H1 (cell line): ENCODE results near the gene MACROD1. TPM values are rescaled to one million over a fixed set of nuclear protein-coding genes. Genes with fewer than 3 reads are reported as not detected.

ENCODE experiments used
- CTCF ChIA-PET: fragments of 300-600 bp; sonication (Branson Sonifier 250); formaldehyde crosslinking; loops from one replicate; lab custom pipeline; 2021; ENCODE audit not compliant: partially characterized antibody; lab: Charles Lee
- POLR2A ChIA-PET: fragments of 300-600 bp; sonication (Branson Sonifier 250); formaldehyde crosslinking; loops from one replicate; lab custom pipeline; 2021; ENCODE audit warnings: inconsistent platforms; ENCODE audit not compliant: partially characterized antibody; lab: Charles Lee
- DNase-seq, 2 experiments: peaks; one replicate each; pipeline versions ENCODE4 v3.0.0 to v3.0.0-alpha.2; 2010 to 2022; ENCODE audit warnings: low spot score in 2 of 2, low read depth in 1 of 2, mixed read lengths in 1 of 2
- FAIRE-seq: peaks from 2 replicates; lab custom pipeline; 2011; peaks lifted over from hg19 to GRCh38; lab: Jason Lieb, UNC
- H2AFZ ChIP-seq: 2 replicates; pipeline ENCODE4 v1.8.1; 2012; ENCODE audit warnings: low read length, inconsistent platforms
- H2AK5ac ChIP-seq: 2 replicates; pipeline ENCODE4 v1.6.1; 2013; ENCODE audit warnings: low read depth, low read length
- H2BK120ac ChIP-seq: replicated peaks from 2 replicates; pipeline ENCODE3; 2013; ENCODE audit warnings: low read depth, low read length, inconsistent platforms
- H2BK12ac ChIP-seq: 2 replicates; pipeline ENCODE4 v1.6.1; 2013; ENCODE audit warnings: low read depth, low read length
- H2BK15ac ChIP-seq: 2 replicates; pipeline ENCODE4 v1.6.1; 2013; ENCODE audit warnings: low read length
- H2BK20ac ChIP-seq: 2 replicates; pipeline ENCODE4 v1.6.1; 2013; ENCODE audit warnings: low read length
- H2BK5ac ChIP-seq: 2 replicates; pipeline ENCODE4 v1.6.1; 2013; ENCODE audit warnings: low read depth, low read length
- H3K14ac ChIP-seq: 2 replicates; pipeline ENCODE4 v1.6.1; 2013; ENCODE audit warnings: inconsistent platforms; ENCODE audit not compliant: insufficient read length
- H3K18ac ChIP-seq: 2 replicates; pipeline ENCODE4 v1.6.1; 2013; ENCODE audit warnings: low read length; ENCODE audit errors: extremely low read depth
- H3K23ac ChIP-seq: 2 replicates; pipeline ENCODE4 v1.6.1; 2013; ENCODE audit warnings: inconsistent platforms; ENCODE audit not compliant: insufficient read length
- H3K23me2 ChIP-seq: 2 replicates; pipeline ENCODE4 v1.6.1; 2013; ENCODE audit warnings: low read depth, low read length
- H3K27ac ChIP-seq: 2 replicates; pipeline ENCODE4 v1.6.1; 2011; ENCODE audit warnings: low read depth, low read length, inconsistent platforms
- H3K27me3 ChIP-seq, 4 experiments: replicated peaks in 1 of 4; 1 replicate in 1 of 4; 2 replicates in 3 of 4; pipeline versions ENCODE4 v1.6.1 to v1.8.1; 2011 to 2013; ENCODE audit warnings: low read length in 3 of 4, mild to moderate bottlenecking in 3 of 4, inconsistent platforms in 2 of 4, mixed read lengths in 2 of 4, moderate library complexity in 1 of 4; ENCODE audit not compliant: control insufficient read depth in 3 of 4, insufficient read depth in 3 of 4; ENCODE audit errors: extremely low read depth in 1 of 4
- H3K36me3 ChIP-seq, 4 experiments: 2 replicates each; pipeline versions ENCODE4 v1.6.1 to v1.8.1; 2011 to 2013; ENCODE audit warnings: mild to moderate bottlenecking in 4 of 4, low read length in 3 of 4, moderate library complexity in 2 of 4, control low read depth in 1 of 4, inconsistent platforms in 1 of 4; ENCODE audit not compliant: insufficient read depth in 4 of 4, control insufficient read depth in 2 of 4
- H3K4ac ChIP-seq: replicated peaks from 2 replicates; pipeline ENCODE3; 2013; ENCODE audit warnings: low read length, low read depth, mixed read lengths, inconsistent platforms; ENCODE audit not compliant: insufficient read length
- H3K4me1 ChIP-seq, 4 experiments: replicated peaks in 1 of 4; 1 replicate in 1 of 4; 2 replicates in 3 of 4; pipeline versions ENCODE4 v1.6.1 to v1.8.1; 2011 to 2013; ENCODE audit warnings: low read length in 3 of 4, inconsistent platforms in 2 of 4, mixed read lengths in 1 of 4; ENCODE audit not compliant: insufficient read depth in 4 of 4, control insufficient read depth in 3 of 4
- H3K4me2 ChIP-seq, 2 experiments: 2 replicates each; pipeline versions ENCODE4 v1.6.1 to v1.8.1; 2011 to 2013; ENCODE audit warnings: low read depth in 2 of 2, low read length in 2 of 2, control low read depth in 1 of 2, inconsistent platforms in 1 of 2, mild to moderate bottlenecking in 1 of 2; ENCODE audit not compliant: insufficient read depth in 1 of 2
- H3K4me3 ChIP-seq, 4 experiments: fragments of 200-600, 300-600 bp in 1 of 4; sonication (generic), shearing (Covaris generic), sonication (Bioruptor Twin) in 1 of 4; 2 replicates each; pipeline versions ENCODE4 v1.5.1 to v1.8.1; 2011 to 2016; ENCODE audit warnings: low read length in 4 of 4, low read depth in 3 of 4, control low read depth in 2 of 4, inconsistent platforms in 2 of 4, mild to moderate bottlenecking in 2 of 4, mixed read lengths in 1 of 4, moderate library complexity in 1 of 4; ENCODE audit not compliant: insufficient read depth in 2 of 4; ENCODE audit errors: extremely low read depth in 1 of 4
- H3K56ac ChIP-seq: replicated peaks from 2 replicates; pipeline ENCODE3; 2013; ENCODE audit warnings: low read depth, mild to moderate bottlenecking, mixed read lengths, low read length, inconsistent platforms; ENCODE audit not compliant: insufficient read length
- H3K79me1 ChIP-seq: 2 replicates; pipeline ENCODE4 v1.6.1; 2013; ENCODE audit warnings: low read depth, low read length, control low read depth
- H3K79me2 ChIP-seq, 2 experiments: 2 replicates each; pipeline versions ENCODE4 v1.6.1 to v1.8.1; 2012 to 2013; ENCODE audit warnings: low read length in 2 of 2, mild to moderate bottlenecking in 2 of 2, inconsistent platforms in 1 of 2; ENCODE audit not compliant: insufficient read depth in 2 of 2, control insufficient read depth in 1 of 2
- H3K9ac ChIP-seq, 4 experiments: replicated peaks in 1 of 4; 1 replicate in 1 of 4; 2 replicates in 3 of 4; pipeline versions ENCODE4 v1.6.1 to v1.8.1; 2011 to 2013; ENCODE audit warnings: low read depth in 3 of 4, low read length in 3 of 4, control low read depth in 2 of 4, mild to moderate bottlenecking in 2 of 4, moderate library complexity in 2 of 4, inconsistent platforms in 1 of 4; ENCODE audit errors: extremely low read depth in 1 of 4
- H3K9me3 ChIP-seq, 2 experiments: 2 replicates each; pipeline versions ENCODE4 v1.6.1 to v1.8.1; 2012 to 2013; ENCODE audit warnings: mild to moderate bottlenecking in 2 of 2, moderate library complexity in 2 of 2, control low read depth in 1 of 2, inconsistent platforms in 1 of 2, low read depth in 1 of 2, low read length in 1 of 2, mixed read lengths in 1 of 2; ENCODE audit not compliant: insufficient read depth in 2 of 2
- H4K20me1 ChIP-seq, 2 experiments: replicated peaks in 1 of 2; 2 replicates each; pipeline versions ENCODE3 to v1.8.1; 2011 to 2013; ENCODE audit warnings: inconsistent platforms in 2 of 2, low read length in 2 of 2, mild to moderate bottlenecking in 1 of 2; ENCODE audit not compliant: insufficient read depth in 2 of 2, control insufficient read depth in 1 of 2
- H4K5ac ChIP-seq: 2 replicates; pipeline ENCODE4 v1.6.1; 2013; ENCODE audit warnings: low read length, low read depth, mixed read lengths, inconsistent platforms; ENCODE audit not compliant: insufficient read length
- H4K8ac ChIP-seq: 2 replicates; pipeline ENCODE4 v1.8.0; 2013; ENCODE audit warnings: mild to moderate bottlenecking, moderate library complexity, low read length, inconsistent platforms; ENCODE audit not compliant: insufficient read depth; ENCODE audit errors: extremely low read depth
- H4K91ac ChIP-seq: replicated peaks from 2 replicates; pipeline ENCODE3; 2013; ENCODE audit warnings: low read length, mixed read lengths, inconsistent platforms; ENCODE audit not compliant: insufficient read length
- ATF2 ChIP-seq: IDR thresholded peaks from 2 replicates; pipeline ENCODE4 v1.6.1; 2012; ENCODE audit warnings: low read length, inconsistent platforms
- CBX8 ChIP-seq: fragments of 300-800, 300-1000 bp; sonication (generic); IDR thresholded peaks from 2 replicates; pipeline ENCODE4 v1.7.1; 2016; ENCODE audit warnings: low read depth, low read length, borderline replicate concordance
- CHD1 ChIP-seq: IDR thresholded peaks from 2 replicates; pipeline ENCODE4 v1.6.1; 2012; ENCODE audit warnings: low read depth, low read length, improper control_type of control experiment
- JUN ChIP-seq: IDR thresholded peaks from 2 replicates; pipeline ENCODE4 v1.6.1; 2011; ENCODE audit warnings: low read depth, mild to moderate bottlenecking, improper control_type of control experiment, low read length
- MAFK ChIP-seq: IDR thresholded peaks from 2 replicates; pipeline ENCODE4 v1.6.1; 2012; ENCODE audit warnings: low read depth, mild to moderate bottlenecking, improper control_type of control experiment, low read length
- POU5F1 ChIP-seq: IDR thresholded peaks from 2 replicates; pipeline ENCODE4 v1.6.1; 2011; ENCODE audit warnings: low read depth, mild to moderate bottlenecking, low read length, moderate library complexity
- SAP30 ChIP-seq: fragments of 300-600 bp; sonication (generic); IDR thresholded peaks from 2 replicates; pipeline ENCODE4 v1.7.1; 2012; ENCODE audit warnings: low read length, moderate library complexity, mild to moderate bottlenecking, inconsistent platforms; ENCODE audit not compliant: insufficient read depth, insufficient replicate concordance
- SRF ChIP-seq: IDR thresholded peaks from 2 replicates; pipeline ENCODE4 v1.6.1; 2011; ENCODE audit warnings: mild to moderate bottlenecking, low read depth, low read length, moderate library complexity
- WGBS, 2 experiments: shearing (Covaris generic) in 1 of 2; methylation state at CpG; one replicate each; pipeline versions ENCODE4 v1.1.6 to v1.1.7; 2013 to 2015; ENCODE audit warnings: low lambda C conversion rate in 2 of 2, mixed read lengths in 2 of 2, inconsistent platforms in 1 of 2, low coverage in 1 of 2, missing lambda C conversion rate in 1 of 2; ENCODE audit not compliant: insufficient replicate concordance in 2 of 2, insufficient coverage in 1 of 2, insufficient read length in 1 of 2; ENCODE audit errors: extremely low coverage in 1 of 2, missing lambda C conversion rate in 1 of 2; 5-methylcytosine and 5-hydroxymethylcytosine counted together
- polyA plus RNA-seq, 7 experiments: library from polyadenylated mRNA; depleted of rRNA in 3 of 7; stranded (reverse) in 5 of 7; unstranded in 2 of 7; fragments of >200 nt in 5 of 7; fragments of 200-250 nt in 2 of 7; gene quantifications; 1 replicate in 5 of 7; 2 replicates in 1 of 7; 4 replicates in 1 of 7; pipeline versions ENCODE4 v1.2.1 to v1.2.3, GENCODE V29; 2011 to 2013; ENCODE audit warnings: missing spikeins in 2 of 7, mixed read lengths in 2 of 7
- total RNA-seq: library from RNA; stranded (reverse); fragmentation: NEBNext Ultra II Directional; extraction: Animal tissue kit (Norgen Biotek cat#: 25700); gene quantifications from 2 replicates; pipeline ENCODE4 v1.2.1, GENCODE V29; 2021
- TF ChIP-seq, protein P1 (sequence below): IDR thresholded peaks from 2 replicates; pipeline ENCODE4 v1.6.1; 2012; ENCODE audit warnings: inconsistent platforms

The MACROD1 gene
- total and polyA plus RNA-seq, 2 of the 8 experiments (the other 6 are each of a cell fraction or from before 2014, with no cell fraction given) = 19.5 to 34.1 TPM

- no peak for FAIRE-seq
- CTCF ChIA-PET = interaction anchor here (0.6 to 3.8 kb wide), 7 partner anchors 9 to 64 kb away, joined by 3 to 16 read pairs (median 5); no protein-coding TSS in a partner anchor
- TF ChIP-seq MAFK = no peak
- TF ChIP-seq ATF2 = no peak
- TF ChIP-seq POU5F1 = no peak
- TF ChIP-seq CHD1 = no peak
- TF ChIP-seq, protein P1, sequence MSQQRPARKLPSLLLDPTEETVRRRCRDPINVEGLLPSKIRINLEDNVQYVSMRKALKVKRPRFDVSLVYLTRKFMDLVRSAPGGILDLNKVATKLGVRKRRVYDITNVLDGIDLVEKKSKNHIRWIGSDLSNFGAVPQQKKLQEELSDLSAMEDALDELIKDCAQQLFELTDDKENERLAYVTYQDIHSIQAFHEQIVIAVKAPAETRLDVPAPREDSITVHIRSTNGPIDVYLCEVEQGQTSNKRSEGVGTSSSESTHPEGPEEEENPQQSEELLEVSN = no peak
- no peak for TF ChIP-seq JUN
- TF ChIP-seq SAP30 = no peak
- TF ChIP-seq CBX8 = no peak
- no peak for TF ChIP-seq SRF
Measured at GRCh38 chr11:64085906-64086257, 80.0 kb downstream of the MACROD1 start.

More at GRCh38 chr11:64085906-64086257, 80.0 kb downstream of the MACROD1 start:
- no peak overlapping the region for H2BK5ac ChIP-seq
- H3K79me1 ChIP-seq = no peaks in the 10 kb centered on the region
- POLR2A ChIA-PET = no interaction called here
- no peak overlapping the region for H3K18ac ChIP-seq
- H3K9ac ChIP-seq = no peak overlapping the region
- H3K36me3 ChIP-seq = no peaks in the 10 kb centered on the region
- no peak for DNase-seq
- WGBS, 2 experiments = 88% methylated on average over 5 of the region's 5 CpGs; no CpG with 5 or more reads in 1 of the 2 experiments
- H3K9me3 ChIP-seq = no peaks in the 10 kb centered on the region
- H3K27me3 ChIP-seq = peaks cover 2 to 60% (median 28%) of the 10 kb centered on the region in 4 experiments
- H3K23ac ChIP-seq = no peak overlapping the region
- H2BK120ac ChIP-seq = no peak overlapping the region
- no peak overlapping the region for H4K5ac ChIP-seq
- H4K91ac ChIP-seq = no peak overlapping the region
- no peak overlapping the region for H3K27ac ChIP-seq
- H4K20me1 ChIP-seq = peaks cover 9 to 22% of the 10 kb centered on the region in 2 experiments
- no peak overlapping the region for H2AFZ ChIP-seq
- no peak overlapping the region for H2AK5ac ChIP-seq
- no peak overlapping the region for H3K4ac ChIP-seq
- H4K8ac ChIP-seq = peak overlapping the region; percentile 14; the same call in 1 of the 2 replicates
- no peak overlapping the region for H3K4me3 ChIP-seq
- H3K14ac ChIP-seq = no peak overlapping the region
- no peak overlapping the region for H2BK20ac ChIP-seq
- H3K56ac ChIP-seq = no peak overlapping the region
- no peak overlapping the region for H3K4me2 ChIP-seq
- H3K23me2 ChIP-seq = no peaks in the 10 kb centered on the region
- H2BK12ac ChIP-seq = no peak overlapping the region
- no peaks in the 10 kb centered on the region for H3K79me2 ChIP-seq
- H2BK15ac ChIP-seq = no peak overlapping the region
- H3K4me1 ChIP-seq = no peaks in the 10 kb centered on the region; a peak in 2 of 7 replicates
